ENCODE measurements around the gene KIRREL1. TPM values are rescaled to one million over a fixed set of nuclear protein-coding genes. Genes with fewer than 3 reads are reported as not detected.

KIRREL1 gene
- total and polyA plus RNA-seq, 10 donors = 1.4 to 50.9 (median 20.3) TPM

GRCh38 chr1:158046715-158047510, 53.5 kb downstream of the KIRREL1 start:
- Histone ChIP-seq H3K27ac (no peak overlapping the region), H3K36me3 (no peaks in the 10 kb centered on the region), H3K4me3 (no peak overlapping the region), H3K9me3 (no peaks in the 10 kb centered on the region), H3K4me1 (peaks cover 0 to 14% (median 0%) of the 10 kb centered on the region in 6 donors), H3K27me3 (replicated peaks in 1 of 7) (peaks cover 0 to 14% (median 0%) of the 10 kb centered on the region in 7 donors)
- 50 to 66% (median 63%) methylated on average over 4 of the region's 4 CpGs for WGBS, 5 donors
- DNase-seq = no peak
- intact Hi-C loops (cut with DNase I; ENCODE audit: low total_unique reads) = no loop called here
- TF ChIP-seq POLR2AphosphoS5 (IDR thresholded peaks at IDR 0.05) (no peak), CTCF (IDR thresholded peaks at IDR 0.05 in 8 of 11, conservative IDR thresholded peaks at IDR 0.05 in 3 of 11) (no peak), POLR2A (IDR thresholded peaks at IDR 0.05) (no peak)

- Histone ChIP-seq H3K4me1 (peaks cover 0 to 14% (median 0%) of the 10 kb centered on the region in 6 donors), H3K9me3 (no peaks in the 10 kb centered on the region), H3K36me3 (no peaks in the 10 kb centered on the region), H3K4me3 (no peak overlapping the region), H3K27ac (no peak overlapping the region), H3K27me3 (replicated peaks in 1 of 7) (peaks cover 0 to 14% (median 0%) of the 10 kb centered on the region in 7 donors)
- TF ChIP-seq POLR2AphosphoS5 (IDR thresholded peaks at IDR 0.05) = no peak
- no peak for DNase-seq
- intact Hi-C loops (cut with DNase I; ENCODE audit: low total_unique reads) = no loop called here
- 59 to 72% (median 66%) methylated on average over 8 of the region's 8 CpGs for WGBS, 5 donors
Measured at GRCh38 chr1:158048371-158049067, 55.1 kb downstream of the KIRREL1 start.

- WGBS, 5 donors = 73 to 83% (median 82%) methylated on average over 5 of the region's 5 CpGs
- intact Hi-C loops (cut with DNase I; ENCODE audit: low total_unique reads) = no loop called here
- Histone ChIP-seq H3K9me3 (no peaks in the 10 kb centered on the region), H3K27ac (no peak overlapping the region), H3K4me3 (no peak overlapping the region), H3K27me3 (replicated peaks in 1 of 7) (peaks cover 0 to 14% (median 0%) of the 10 kb centered on the region in 7 donors), H3K36me3 (no peaks in the 10 kb centered on the region), H3K4me1 (peaks cover 0 to 14% (median 0%) of the 10 kb centered on the region in 6 donors)
- DNase-seq = peak; percentile 15
- TF ChIP-seq POLR2A (IDR thresholded peaks at IDR 0.05) = no peak
- TF ChIP-seq POLR2AphosphoS5 (IDR thresholded peaks at IDR 0.05) = no peak
- no peak for TF ChIP-seq CTCF (IDR thresholded peaks at IDR 0.05 in 8 of 11, conservative IDR thresholded peaks at IDR 0.05 in 3 of 11)
Measured at GRCh38 chr1:158049853-158050252, 56.4 kb downstream of the KIRREL1 start.

GRCh38 chr1:158053276-158053675, 59.8 kb downstream of the KIRREL1 start:
- intact Hi-C loops (cut with DNase I; ENCODE audit: low total_unique reads) = no loop called here
- Histone ChIP-seq H3K4me3 (no peak overlapping the region), H3K27me3 (replicated peaks in 1 of 7) (peaks cover 0 to 9% (median 0%) of the 10 kb centered on the region in 7 donors), H3K27ac (no peak overlapping the region), H3K4me1 (peaks cover 11 to 44% (median 19%) of the 10 kb centered on the region in 6 donors), H3K36me3 (no peaks in the 10 kb centered on the region), H3K9me3 (no peaks in the 10 kb centered on the region)
- DNase-seq = no peak
- TF ChIP-seq POLR2A (IDR thresholded peaks at IDR 0.05) (no peak), CTCF (IDR thresholded peaks at IDR 0.05 in 8 of 11, conservative IDR thresholded peaks at IDR 0.05 in 3 of 11) (no peak)

Measured in spleen (tissue), 11 donors.